NK-92 (cell line): ENCODE results near the gene SKIC8.

Experiments
- DNase-seq: peaks from one replicate; lab custom pipeline; 2025; ENCODE audit not compliant: unreplicated experiment; lab: John Stamatoyannopoulos, UW

Gene SKIC8

GRCh38 chr15:78299101-78299930 is at the start of gene SKIC8:
TSS of gene SKIC8 (minus strand) at chr15:78299609. CDS start at chr15:78295686, 3,923 bp downstream.
- no peak for DNase-seq

- DNase-seq: no peak
Observed at GRCh38 chr15:78347586-78348543, 48.5 kb upstream of the SKIC8 start.

- no peak for DNase-seq
Observed at GRCh38 chr15:78345396-78346125, 46.2 kb upstream of the SKIC8 start.

GRCh38 chr15:78343276-78344060 is 44.1 kb upstream of the SKIC8 start:
- DNase-seq: no peak

- no peak for DNase-seq
Observed at GRCh38 chr15:78342021-78342420, 42.6 kb upstream of the SKIC8 start.

- DNase-seq: no peak
Observed at GRCh38 chr15:78341057-78341987, 41.9 kb upstream of the SKIC8 start.

GRCh38 chr15:78340231-78341056 is 41.0 kb upstream of the SKIC8 start, which contains the start of gene CRABP1:
TSS of gene CRABP1 (plus strand) at chr15:78340353. CDS start at chr15:78340429, 76 bp downstream.
- no peak for DNase-seq

GRCh38 chr15:78339559-78339958 is 40.1 kb upstream of the SKIC8 start:
- DNase-seq: no peak

GRCh38 chr15:78338781-78339180 is 39.4 kb upstream of the SKIC8 start:
- DNase-seq: no peak

- DNase-seq: no peak
Observed at GRCh38 chr15:78335985-78336384, 36.6 kb upstream of the SKIC8 start.

GRCh38 chr15:78334845-78335244 is 35.4 kb upstream of the SKIC8 start:
- DNase-seq: no peak

GRCh38 chr15:78329625-78330024 is 30.2 kb upstream of the SKIC8 start:
- DNase-seq: no peak

- DNase-seq: no peak
Observed at GRCh38 chr15:78327466-78327865, 28.1 kb upstream of the SKIC8 start.

- DNase-seq: no peak
Observed at GRCh38 chr15:78325092-78325843, 25.9 kb upstream of the SKIC8 start.

GRCh38 chr15:78324144-78324543 is 24.7 kb upstream of the SKIC8 start:
- no peak for DNase-seq

GRCh38 chr15:78323693-78324092 is 24.3 kb upstream of the SKIC8 start:
- no peak for DNase-seq

- DNase-seq: no peak
Observed at GRCh38 chr15:78322724-78323521, 23.5 kb upstream of the SKIC8 start.
